ENCODE measurements around the gene HYAL2. TPM values are rescaled to one million over a fixed set of nuclear protein-coding genes. Genes with fewer than 3 reads are reported as not detected.
A peak's percentile ranks its signal among the peaks of the same experiment; 100 is the strongest.
"Not testable (repeated sequence)": the region's sequence is repeated elsewhere in the genome, so short reads cannot be mapped to it uniquely, and the experiment has no call there.

The HYAL2 gene
- total and polyA plus RNA-seq, 2 experiments from 2014 or later: 35.8 to 48.0 TPM

- DNase-seq: peak; percentile 81
- Histone ChIP-seq H3K4me2 (ENCODE audit: unreplicated experiment) (peak overlapping the region; percentile 59), H3K79me2 (ENCODE audit: insufficient read depth) (no peaks in the 10 kb centered on the region), H3F3A (ENCODE audit: insufficient read depth) (peaks cover 7% of the 10 kb centered on the region; the same call in 1 of the 2 replicates), H4K20me1 (ENCODE audit: insufficient read depth) (no peaks in the 10 kb centered on the region), H3K4me3 (peak overlapping the region; percentile 50), H3K36me3 (ENCODE audit: low read depth) (no peaks in the 10 kb centered on the region), H3K27ac (no peak overlapping the region), H3K4me1 (ENCODE audit: insufficient read depth) (peaks cover 18% of the 10 kb centered on the region), H3K27me3 (replicated peaks; ENCODE audit: insufficient read depth) (no peaks in the 10 kb centered on the region), H3K9ac (no peak overlapping the region), H3K9me3 (ENCODE audit: low read depth) (no peaks in the 10 kb centered on the region), H2AFZ (peak overlapping the region; percentile 61; the same call in 1 of the 2 replicates), H3K9me2 (ENCODE audit: insufficient read depth) (no peaks in the 10 kb centered on the region)
- in situ Hi-C loops (cut with MboI): loop anchor here (5.0 kb wide), 1 partner anchor 76 kb away; no protein-coding TSS in a partner anchor
- WGBS, 2 experiments (ENCODE audit: low coverage in 1 of 2, low lambda C conversion rate in 2 of 2, missing lambda C conversion rate in 2 of 2): 18 to 19% methylated on average over 58 to 61 of the region's 61 CpGs
- TF ChIP-seq EZH2 (IDR thresholded peaks at IDR 0.05; ENCODE audit: insufficient read depth, poor library complexity, severe bottlenecking) (no peak), EZH2phosphoT487 (IDR thresholded peaks at IDR 0.05; ENCODE audit: insufficient read depth, low read depth) (no peak)
Observed at GRCh38 chr3:50272911-50273688, 49.4 kb downstream of the HYAL2 start.

- not testable (repeated sequence) for DNase-seq; H3K27me3 ChIP-seq (replicated peaks; ENCODE audit: insufficient read depth); H3K79me2 ChIP-seq (ENCODE audit: insufficient read depth); H3K4me3 ChIP-seq; H3K4me2 ChIP-seq (ENCODE audit: unreplicated experiment); H3F3A ChIP-seq (ENCODE audit: insufficient read depth); H3K9me3 ChIP-seq (ENCODE audit: low read depth); H3K9me2 ChIP-seq (ENCODE audit: insufficient read depth); H2AFZ ChIP-seq; H4K20me1 ChIP-seq (ENCODE audit: insufficient read depth); H3K9ac ChIP-seq; H3K27ac ChIP-seq; H3K36me3 ChIP-seq (ENCODE audit: low read depth)
- H3K4me1 ChIP-seq (ENCODE audit: insufficient read depth): peaks cover 21% of the 10 kb centered on the region
- in situ Hi-C loops (cut with MboI): loop anchor here (5.0 kb wide), 1 partner anchor 75 kb away; no protein-coding TSS in a partner anchor
- 58% methylated on average over 9 to 10 of the region's 10 CpGs for WGBS, 2 experiments (ENCODE audit: low coverage in 1 of 2, low lambda C conversion rate in 2 of 2, missing lambda C conversion rate in 2 of 2)
Observed at GRCh38 chr3:50272538-50272910, 50.0 kb downstream of the HYAL2 start.

GRCh38 chr3:50271314-50271936 is 51.1 kb downstream of the HYAL2 start:
- no peaks in the 10 kb centered on the region for H4K20me1 ChIP-seq (ENCODE audit: insufficient read depth)
- in situ Hi-C loops (cut with MboI): loop anchor here (5.0 kb wide), 1 partner anchor 74 kb away; no protein-coding TSS in a partner anchor
- no peaks in the 10 kb centered on the region for H3K9me3 ChIP-seq (ENCODE audit: low read depth)
- H3K4me3 ChIP-seq: no peak overlapping the region
- H3K9ac ChIP-seq: no peak overlapping the region
- no peak overlapping the region for H2AFZ ChIP-seq
- DNase-seq: no peak
- 76 to 77% methylated on average over 10 of the region's 10 CpGs for WGBS, 2 experiments (ENCODE audit: low coverage in 1 of 2, low lambda C conversion rate in 2 of 2, missing lambda C conversion rate in 2 of 2)
- H3K4me2 ChIP-seq (ENCODE audit: unreplicated experiment): no peak overlapping the region
- peaks cover 28% of the 10 kb centered on the region for H3K4me1 ChIP-seq (ENCODE audit: insufficient read depth)
- no peak for TF ChIP-seq EZH2phosphoT487 (IDR thresholded peaks at IDR 0.05; ENCODE audit: insufficient read depth, low read depth)
- TF ChIP-seq EZH2 (IDR thresholded peaks at IDR 0.05; ENCODE audit: insufficient read depth, poor library complexity, severe bottlenecking): no peak
- H3K9me2 ChIP-seq (ENCODE audit: insufficient read depth): no peaks in the 10 kb centered on the region
- H3K79me2 ChIP-seq (ENCODE audit: insufficient read depth): no peaks in the 10 kb centered on the region
- H3K27me3 ChIP-seq (replicated peaks; ENCODE audit: insufficient read depth): no peaks in the 10 kb centered on the region
- H3K27ac ChIP-seq: no peak overlapping the region
- H3K36me3 ChIP-seq (ENCODE audit: low read depth): no peaks in the 10 kb centered on the region
- peaks cover 13% of the 10 kb centered on the region; the same call in 1 of the 2 replicates for H3F3A ChIP-seq (ENCODE audit: insufficient read depth)

- H3F3A ChIP-seq (ENCODE audit: insufficient read depth): peaks cover 13% of the 10 kb centered on the region; the same call in 1 of the 2 replicates
- peaks cover 28% of the 10 kb centered on the region for H3K4me1 ChIP-seq (ENCODE audit: insufficient read depth)
- in situ Hi-C loops (cut with MboI): loop anchor here (5.0 kb wide), 1 partner anchor 73 kb away; no protein-coding TSS in a partner anchor
- H3K9me2 ChIP-seq (ENCODE audit: insufficient read depth): no peaks in the 10 kb centered on the region
- H3K27ac ChIP-seq: no peak overlapping the region
- peak overlapping the region; percentile 58 for H3K4me2 ChIP-seq (ENCODE audit: unreplicated experiment)
- WGBS, 2 experiments (ENCODE audit: low coverage in 1 of 2, low lambda C conversion rate in 2 of 2, missing lambda C conversion rate in 2 of 2): 65 to 68% methylated on average over 19 of the region's 19 CpGs
- no peaks in the 10 kb centered on the region for H4K20me1 ChIP-seq (ENCODE audit: insufficient read depth)
- peak overlapping the region; percentile 43; the same call in 1 of the 2 replicates for H3K9ac ChIP-seq
- no peaks in the 10 kb centered on the region for H3K79me2 ChIP-seq (ENCODE audit: insufficient read depth)
- TF ChIP-seq EZH2phosphoT487 (IDR thresholded peaks at IDR 0.05; ENCODE audit: insufficient read depth, low read depth): no peak
- H2AFZ ChIP-seq: no peak overlapping the region
- H3K27me3 ChIP-seq (replicated peaks; ENCODE audit: insufficient read depth): no peaks in the 10 kb centered on the region
- H3K4me3 ChIP-seq: no peak overlapping the region
- no peaks in the 10 kb centered on the region for H3K36me3 ChIP-seq (ENCODE audit: low read depth)
- H3K9me3 ChIP-seq (ENCODE audit: low read depth): no peaks in the 10 kb centered on the region
- DNase-seq: peak; percentile 39
Observed at GRCh38 chr3:50270422-50271224, 51.9 kb downstream of the HYAL2 start.

Data from GM23248 (cell line).